PC-3 (cell line): Measurements from ENCODE around the gene ZBTB9.

Source experiments
- EZH2 ChIP-seq: fragments of 300-600 bp; sonication (generic); IDR thresholded peaks from one replicate; pipeline ENCODE4 v1.6.1; 2017; ENCODE audit warnings: antibody characterized with exemption, mild to moderate bottlenecking, low read length; ENCODE audit not compliant: unreplicated experiment
- EZH2phosphoT487 ChIP-seq: fragments of 300-600 bp; sonication (generic); IDR thresholded peaks from 2 replicates; pipeline ENCODE4 v1.6.1; 2018; ENCODE audit warnings: mild to moderate bottlenecking, antibody characterized with exemption, low read length, borderline replicate concordance
- TF ChIP-seq, protein P1 (sequence below): fragments of 300-600 bp; sonication (generic); conservative IDR thresholded peaks from 2 replicates; pipeline ENCODE4 v1.5.1; 2017; ENCODE audit warnings: antibody characterized with exemption, low read depth, mild to moderate bottlenecking, low read length

DNA sequence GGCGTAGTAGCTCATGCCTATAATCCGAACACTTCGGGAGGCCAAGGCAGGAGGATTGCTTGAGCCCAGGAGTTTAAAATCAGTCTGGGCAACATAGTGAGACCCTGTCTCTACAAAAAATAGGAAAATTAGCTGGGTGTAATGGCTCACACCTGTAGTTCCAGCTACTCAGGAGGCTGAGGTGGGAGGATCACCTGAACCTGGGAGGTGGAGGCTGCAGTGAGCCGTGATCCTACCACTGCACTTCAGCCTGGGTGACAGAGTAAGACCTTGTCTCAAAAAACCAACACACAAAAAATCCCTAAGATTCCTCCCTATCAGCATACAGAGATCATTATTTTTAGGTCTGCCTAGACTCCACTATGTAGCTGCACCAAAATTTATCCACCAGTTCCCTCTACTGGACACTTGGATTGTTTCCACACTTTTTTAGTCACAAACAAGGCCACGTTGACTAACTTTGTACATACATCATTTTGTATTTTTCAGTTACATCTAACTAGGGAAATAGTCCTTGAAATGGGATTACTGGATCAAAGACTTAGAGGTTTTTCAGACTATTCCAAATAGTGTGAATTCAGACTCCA is 47.2 kb upstream of the ZBTB9 start:
- TF ChIP-seq, protein P1, sequence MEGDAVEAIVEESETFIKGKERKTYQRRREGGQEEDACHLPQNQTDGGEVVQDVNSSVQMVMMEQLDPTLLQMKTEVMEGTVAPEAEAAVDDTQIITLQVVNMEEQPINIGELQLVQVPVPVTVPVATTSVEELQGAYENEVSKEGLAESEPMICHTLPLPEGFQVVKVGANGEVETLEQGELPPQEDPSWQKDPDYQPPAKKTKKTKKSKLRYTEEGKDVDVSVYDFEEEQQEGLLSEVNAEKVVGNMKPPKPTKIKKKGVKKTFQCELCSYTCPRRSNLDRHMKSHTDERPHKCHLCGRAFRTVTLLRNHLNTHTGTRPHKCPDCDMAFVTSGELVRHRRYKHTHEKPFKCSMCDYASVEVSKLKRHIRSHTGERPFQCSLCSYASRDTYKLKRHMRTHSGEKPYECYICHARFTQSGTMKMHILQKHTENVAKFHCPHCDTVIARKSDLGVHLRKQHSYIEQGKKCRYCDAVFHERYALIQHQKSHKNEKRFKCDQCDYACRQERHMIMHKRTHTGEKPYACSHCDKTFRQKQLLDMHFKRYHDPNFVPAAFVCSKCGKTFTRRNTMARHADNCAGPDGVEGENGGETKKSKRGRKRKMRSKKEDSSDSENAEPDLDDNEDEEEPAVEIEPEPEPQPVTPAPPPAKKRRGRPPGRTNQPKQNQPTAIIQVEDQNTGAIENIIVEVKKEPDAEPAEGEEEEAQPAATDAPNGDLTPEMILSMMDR = peak; percentile 59
- no peak for TF ChIP-seq EZH2phosphoT487
- TF ChIP-seq EZH2 = no peak
